Liver (tissue), 9 donors: ENCODE measurements around the gene AFF2. TPM values are rescaled to one million over a fixed set of nuclear protein-coding genes. Genes with fewer than 3 reads are reported as not detected.

Experiments
- DNase-seq: peaks from one replicate; pipeline ENCODE4 v3.0.0-alpha.2; 2017; ENCODE audit warnings: low spot score
- H3K27ac ChIP-seq, 2 donors: one replicate each; pipeline ENCODE4 v1.7.0; 2013; ENCODE audit warnings: inconsistent platforms in 2 of 2, low read length in 2 of 2, control low read depth in 1 of 2, low read depth in 1 of 2, mild to moderate bottlenecking in 1 of 2
- H3K27me3 ChIP-seq, 4 donors: one replicate each; pipeline versions ENCODE4 v1.6.1 to v1.7.0; 2013; ENCODE audit warnings: low read length in 3 of 4, inconsistent platforms in 1 of 4, mild to moderate bottlenecking in 1 of 4, moderate library complexity in 1 of 4; ENCODE audit not compliant: control insufficient read depth in 4 of 4, insufficient read depth in 4 of 4
- H3K36me3 ChIP-seq, 4 donors: one replicate each; pipeline versions ENCODE4 v1.6.1 to v1.7.0; 2013; ENCODE audit warnings: low read length in 3 of 4, mild to moderate bottlenecking in 3 of 4, low read depth in 1 of 4, moderate library complexity in 1 of 4; ENCODE audit not compliant: control insufficient read depth in 4 of 4, insufficient read depth in 3 of 4
- H3K4me1 ChIP-seq, 4 donors: one replicate each; pipeline versions ENCODE4 v1.6.1 to v1.7.0; 2013; ENCODE audit warnings: low read length in 3 of 4, mild to moderate bottlenecking in 3 of 4, moderate library complexity in 1 of 4; ENCODE audit not compliant: control insufficient read depth in 4 of 4, insufficient read depth in 4 of 4
- H3K4me3 ChIP-seq, 3 donors: one replicate each; pipeline versions ENCODE4 v1.6.1 to v1.7.0; 2013; ENCODE audit warnings: low read length in 3 of 3, control low read depth in 1 of 3, low read depth in 1 of 3, mild to moderate bottlenecking in 1 of 3
- H3K9ac ChIP-seq, 2 donors: one replicate each; pipeline ENCODE4 v1.7.0; 2013; ENCODE audit warnings: low read length in 2 of 2, mild to moderate bottlenecking in 2 of 2, moderate library complexity in 2 of 2, control low read depth in 1 of 2, low read depth in 1 of 2
- H3K9me3 ChIP-seq, 4 donors: one replicate each; pipeline versions ENCODE4 v1.6.1 to v1.7.0; 2013; ENCODE audit warnings: low read length in 3 of 4; ENCODE audit not compliant: control insufficient read depth in 4 of 4
- FOXA1 ChIP-seq: IDR thresholded peaks from 2 replicates; pipeline ENCODE4 v1.6.1; 2016; ENCODE audit warnings: antibody characterized with exemption
- FOXA2 ChIP-seq: IDR thresholded peaks from 2 replicates; pipeline ENCODE4 v1.6.1; 2016; ENCODE audit warnings: antibody characterized with exemption
- GABPA ChIP-seq, 2 donors: IDR thresholded peaks in 1 of 2; conservative IDR thresholded peaks in 1 of 2; 2 replicates each; pipeline ENCODE4 v1.6.1; 2016; ENCODE audit warnings: antibody characterized with exemption in 2 of 2, mild to moderate bottlenecking in 1 of 2, moderate library complexity in 1 of 2
- HNF4A ChIP-seq, 2 donors: conservative IDR thresholded peaks; 2 replicates each; pipeline ENCODE4 v1.6.1; 2016; ENCODE audit warnings: antibody characterized with exemption in 2 of 2, mild to moderate bottlenecking in 2 of 2
- HNF4G ChIP-seq: IDR thresholded peaks from 2 replicates; pipeline ENCODE4 v1.6.1; 2016; ENCODE audit warnings: antibody characterized with exemption
- JUND ChIP-seq, 2 donors: IDR thresholded peaks; 2 replicates each; pipeline ENCODE4 v1.6.1; 2016; ENCODE audit warnings: antibody characterized with exemption in 2 of 2
- NR2F2 ChIP-seq: IDR thresholded peaks from 2 replicates; pipeline ENCODE4 v1.6.1; 2016; ENCODE audit warnings: antibody characterized with exemption
- RAD21 ChIP-seq, 2 donors: IDR thresholded peaks; 2 replicates each; pipeline ENCODE4 v1.6.1; 2016; ENCODE audit warnings: antibody characterized with exemption in 2 of 2, mild to moderate bottlenecking in 2 of 2
- RXRA ChIP-seq, 2 donors: IDR thresholded peaks; 2 replicates each; pipeline ENCODE4 v1.6.1; 2017 to 2018; ENCODE audit warnings: antibody characterized with exemption in 2 of 2, mild to moderate bottlenecking in 1 of 2
- SP1 ChIP-seq: IDR thresholded peaks from 2 replicates; pipeline ENCODE4 v1.6.1; 2018; ENCODE audit warnings: antibody characterized with exemption, mild to moderate bottlenecking
- TAF1 ChIP-seq: conservative IDR thresholded peaks from 2 replicates; pipeline ENCODE4 v1.6.1; 2016; ENCODE audit warnings: antibody characterized with exemption, mild to moderate bottlenecking
- YY1 ChIP-seq: IDR thresholded peaks from 2 replicates; pipeline ENCODE4 v1.6.1; 2016; ENCODE audit warnings: antibody characterized with exemption, mild to moderate bottlenecking
- WGBS: extraction: QIAGEN DNeasy Blood & Tissue Kit; methylation state at CpG from one replicate; pipeline ENCODE4 v1.1.7; 2013; 5-methylcytosine and 5-hydroxymethylcytosine counted together
- polyA plus RNA-seq, 2 donors: library from polyadenylated mRNA; stranded (reverse) in 1 of 2; unstranded in 1 of 2; fragments of 200-250 nt in 1 of 2; fragments of >200 nt in 1 of 2; fragmentation: Nextera tagmentation in 1 of 2; extraction: Ambion mirVana in 1 of 2; gene quantifications; one replicate each; pipeline versions ENCODE4 v1.2.1 to v1.2.3, GENCODE V29; 2013 to 2015
- total RNA-seq, 2 donors: library from RNA; depleted of rRNA; stranded (reverse); fragments of >200 nt; gene quantifications; one replicate each; pipeline ENCODE4 v1.2.3, GENCODE V29; 2014
- TF ChIP-seq, protein P1 (sequence below): IDR thresholded peaks from 2 replicates; pipeline ENCODE4 v1.6.1; 2016; ENCODE audit warnings: antibody characterized with exemption
- TF ChIP-seq, protein P2 (sequence below): IDR thresholded peaks from 2 replicates; pipeline ENCODE4 v1.6.1; 2016; ENCODE audit warnings: antibody characterized with exemption
- TF ChIP-seq, protein P3 (sequence below): fragments of 150-350 bp; IDR thresholded peaks from 2 replicates; pipeline ENCODE4 v1.5.1; 2017; ENCODE audit warnings: improper control_type of control experiment, low read depth, low read length; ENCODE audit not compliant: missing input control
- TF ChIP-seq, protein P4 (sequence below): IDR thresholded peaks from 2 replicates; pipeline ENCODE4 v1.6.1; 2016; ENCODE audit warnings: antibody characterized with exemption, mild to moderate bottlenecking
- TF ChIP-seq, protein P5 (sequence below): IDR thresholded peaks from 2 replicates; pipeline ENCODE4 v1.6.1; 2016; ENCODE audit warnings: antibody characterized with exemption
- donor health status: healthy.
- donor health status: healthy.
- donor health status: healthy.
- donor health status: healthy.
- donor health status: healthy.

Gene AFF2
- total and polyA plus RNA-seq, 4 donors: 0.01 to 1.6 (median 0.50) TPM; not detected in 1

DNA sequence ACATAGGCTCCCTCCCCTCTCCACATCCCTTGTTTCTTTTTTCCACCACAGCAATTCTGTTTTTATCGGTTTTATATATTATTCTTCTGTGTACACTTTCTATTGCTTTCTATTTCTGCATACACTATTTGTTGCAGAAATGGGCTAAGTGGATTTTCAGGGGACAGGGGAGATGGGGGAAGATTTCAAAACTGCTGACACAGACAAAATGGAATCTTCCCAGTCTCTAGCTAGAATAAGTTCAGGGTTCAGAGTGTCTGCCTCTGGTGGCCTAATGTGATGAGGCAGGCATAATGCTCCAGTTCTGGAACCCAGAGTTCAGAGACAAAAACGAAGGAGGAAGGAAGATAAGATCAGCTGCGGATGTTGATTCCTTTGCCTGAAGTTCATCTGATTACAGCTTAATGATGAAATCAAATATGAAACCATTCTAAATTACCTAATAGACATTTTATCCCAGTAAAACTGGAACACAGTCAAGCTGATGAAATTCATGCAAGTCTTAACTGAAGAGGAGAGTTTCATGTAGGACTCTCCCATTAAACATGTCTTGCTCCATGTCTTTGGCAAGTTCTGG is 447.1 kb downstream of the AFF2 start (continued):
- TF ChIP-seq, protein P1, sequence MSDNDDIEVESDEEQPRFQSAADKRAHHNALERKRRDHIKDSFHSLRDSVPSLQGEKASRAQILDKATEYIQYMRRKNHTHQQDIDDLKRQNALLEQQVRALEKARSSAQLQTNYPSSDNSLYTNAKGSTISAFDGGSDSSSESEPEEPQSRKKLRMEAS: no peak

DNA sequence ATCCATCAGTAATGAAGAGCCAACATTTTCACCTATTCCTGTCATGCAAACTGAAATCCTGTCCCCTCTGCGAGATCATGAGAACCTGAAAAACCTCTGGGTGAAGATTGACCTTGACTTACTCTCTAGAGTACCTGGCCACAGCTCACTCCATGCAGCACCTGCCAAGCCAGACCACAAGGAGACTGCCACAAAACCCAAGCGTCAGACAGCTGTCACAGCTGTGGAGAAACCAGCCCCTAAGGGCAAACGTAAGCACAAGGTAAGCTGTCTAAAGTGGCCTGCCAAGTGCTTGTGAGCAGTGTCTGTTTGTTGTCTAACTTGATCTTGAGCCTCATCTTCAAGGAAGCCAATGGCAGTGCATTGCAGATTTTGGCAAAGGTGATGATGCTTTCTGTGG is 455.9 kb downstream of the AFF2 start:
- H3K9ac ChIP-seq: no peak overlapping the region
- H3K4me1 ChIP-seq: no peaks in the 10 kb centered on the region
- no peaks in the 10 kb centered on the region for H3K36me3 ChIP-seq
- no peak for TF ChIP-seq HNF4A (conservative IDR thresholded peaks at IDR 0.05)
- TF ChIP-seq RXRA (IDR thresholded peaks at IDR 0.05): no peak
- TF ChIP-seq YY1: no peak
- TF ChIP-seq HNF4G: no peak
- TF ChIP-seq, protein P2, sequence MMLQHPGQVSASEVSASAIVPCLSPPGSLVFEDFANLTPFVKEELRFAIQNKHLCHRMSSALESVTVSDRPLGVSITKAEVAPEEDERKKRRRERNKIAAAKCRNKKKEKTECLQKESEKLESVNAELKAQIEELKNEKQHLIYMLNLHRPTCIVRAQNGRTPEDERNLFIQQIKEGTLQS: no peak
- no peak for TF ChIP-seq NR2F2
- TF ChIP-seq FOXA2: no peak
- peaks cover 0 to 2% (median 0%) of the 10 kb centered on the region in 4 donors for H3K27me3 ChIP-seq
- no peak overlapping the region for H3K4me3 ChIP-seq
- WGBS: 67% methylated on average over 3 of the region's 3 CpGs
- H3K27ac ChIP-seq: no peak overlapping the region
- no peaks in the 10 kb centered on the region for H3K9me3 ChIP-seq
- DNase-seq: no peak

DNA sequence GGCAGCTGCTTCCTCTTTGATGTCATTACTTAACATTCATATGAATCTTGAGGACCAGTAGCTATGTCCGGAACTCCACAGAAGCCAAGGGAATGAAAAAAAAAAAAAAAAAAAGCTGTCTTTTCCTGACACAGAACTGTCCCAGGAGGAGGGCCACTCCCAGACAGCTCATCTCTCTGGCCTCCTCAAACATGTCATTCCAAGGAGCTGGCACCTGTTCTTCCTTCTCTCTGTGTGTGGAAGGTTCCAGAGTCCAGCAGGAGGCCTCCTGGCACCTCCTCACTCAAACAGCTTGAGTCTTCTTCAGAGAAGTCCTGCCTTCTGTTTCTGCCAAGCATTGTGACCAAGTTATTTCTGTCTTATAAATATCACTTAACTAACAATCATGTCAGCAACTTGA is 458.5 kb downstream of the AFF2 start:
- H3K36me3 ChIP-seq: no peaks in the 10 kb centered on the region
- TF ChIP-seq, protein P1: no peak
- TF ChIP-seq SP1: no peak
- no peak for TF ChIP-seq FOXA2
- TF ChIP-seq HNF4A (conservative IDR thresholded peaks at IDR 0.05): no peak
- no peak for TF ChIP-seq RAD21 (IDR thresholded peaks at IDR 0.05)
- no peak for TF ChIP-seq TAF1
- TF ChIP-seq HNF4G: no peak
- no peak for TF ChIP-seq RXRA (IDR thresholded peaks at IDR 0.05)
- TF ChIP-seq NR2F2: no peak
- TF ChIP-seq GABPA (IDR thresholded peaks at IDR 0.05 in 1 of 2, conservative IDR thresholded peaks at IDR 0.05 in 1 of 2): no peak
- TF ChIP-seq, protein P2: no peak
- TF ChIP-seq, protein P3, sequence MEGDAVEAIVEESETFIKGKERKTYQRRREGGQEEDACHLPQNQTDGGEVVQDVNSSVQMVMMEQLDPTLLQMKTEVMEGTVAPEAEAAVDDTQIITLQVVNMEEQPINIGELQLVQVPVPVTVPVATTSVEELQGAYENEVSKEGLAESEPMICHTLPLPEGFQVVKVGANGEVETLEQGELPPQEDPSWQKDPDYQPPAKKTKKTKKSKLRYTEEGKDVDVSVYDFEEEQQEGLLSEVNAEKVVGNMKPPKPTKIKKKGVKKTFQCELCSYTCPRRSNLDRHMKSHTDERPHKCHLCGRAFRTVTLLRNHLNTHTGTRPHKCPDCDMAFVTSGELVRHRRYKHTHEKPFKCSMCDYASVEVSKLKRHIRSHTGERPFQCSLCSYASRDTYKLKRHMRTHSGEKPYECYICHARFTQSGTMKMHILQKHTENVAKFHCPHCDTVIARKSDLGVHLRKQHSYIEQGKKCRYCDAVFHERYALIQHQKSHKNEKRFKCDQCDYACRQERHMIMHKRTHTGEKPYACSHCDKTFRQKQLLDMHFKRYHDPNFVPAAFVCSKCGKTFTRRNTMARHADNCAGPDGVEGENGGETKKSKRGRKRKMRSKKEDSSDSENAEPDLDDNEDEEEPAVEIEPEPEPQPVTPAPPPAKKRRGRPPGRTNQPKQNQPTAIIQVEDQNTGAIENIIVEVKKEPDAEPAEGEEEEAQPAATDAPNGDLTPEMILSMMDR: no peak
- TF ChIP-seq, protein P4, sequence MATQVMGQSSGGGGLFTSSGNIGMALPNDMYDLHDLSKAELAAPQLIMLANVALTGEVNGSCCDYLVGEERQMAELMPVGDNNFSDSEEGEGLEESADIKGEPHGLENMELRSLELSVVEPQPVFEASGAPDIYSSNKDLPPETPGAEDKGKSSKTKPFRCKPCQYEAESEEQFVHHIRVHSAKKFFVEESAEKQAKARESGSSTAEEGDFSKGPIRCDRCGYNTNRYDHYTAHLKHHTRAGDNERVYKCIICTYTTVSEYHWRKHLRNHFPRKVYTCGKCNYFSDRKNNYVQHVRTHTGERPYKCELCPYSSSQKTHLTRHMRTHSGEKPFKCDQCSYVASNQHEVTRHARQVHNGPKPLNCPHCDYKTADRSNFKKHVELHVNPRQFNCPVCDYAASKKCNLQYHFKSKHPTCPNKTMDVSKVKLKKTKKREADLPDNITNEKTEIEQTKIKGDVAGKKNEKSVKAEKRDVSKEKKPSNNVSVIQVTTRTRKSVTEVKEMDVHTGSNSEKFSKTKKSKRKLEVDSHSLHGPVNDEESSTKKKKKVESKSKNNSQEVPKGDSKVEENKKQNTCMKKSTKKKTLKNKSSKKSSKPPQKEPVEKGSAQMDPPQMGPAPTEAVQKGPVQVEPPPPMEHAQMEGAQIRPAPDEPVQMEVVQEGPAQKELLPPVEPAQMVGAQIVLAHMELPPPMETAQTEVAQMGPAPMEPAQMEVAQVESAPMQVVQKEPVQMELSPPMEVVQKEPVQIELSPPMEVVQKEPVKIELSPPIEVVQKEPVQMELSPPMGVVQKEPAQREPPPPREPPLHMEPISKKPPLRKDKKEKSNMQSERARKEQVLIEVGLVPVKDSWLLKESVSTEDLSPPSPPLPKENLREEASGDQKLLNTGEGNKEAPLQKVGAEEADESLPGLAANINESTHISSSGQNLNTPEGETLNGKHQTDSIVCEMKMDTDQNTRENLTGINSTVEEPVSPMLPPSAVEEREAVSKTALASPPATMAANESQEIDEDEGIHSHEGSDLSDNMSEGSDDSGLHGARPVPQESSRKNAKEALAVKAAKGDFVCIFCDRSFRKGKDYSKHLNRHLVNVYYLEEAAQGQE: no peak
- TF ChIP-seq, protein P5, sequence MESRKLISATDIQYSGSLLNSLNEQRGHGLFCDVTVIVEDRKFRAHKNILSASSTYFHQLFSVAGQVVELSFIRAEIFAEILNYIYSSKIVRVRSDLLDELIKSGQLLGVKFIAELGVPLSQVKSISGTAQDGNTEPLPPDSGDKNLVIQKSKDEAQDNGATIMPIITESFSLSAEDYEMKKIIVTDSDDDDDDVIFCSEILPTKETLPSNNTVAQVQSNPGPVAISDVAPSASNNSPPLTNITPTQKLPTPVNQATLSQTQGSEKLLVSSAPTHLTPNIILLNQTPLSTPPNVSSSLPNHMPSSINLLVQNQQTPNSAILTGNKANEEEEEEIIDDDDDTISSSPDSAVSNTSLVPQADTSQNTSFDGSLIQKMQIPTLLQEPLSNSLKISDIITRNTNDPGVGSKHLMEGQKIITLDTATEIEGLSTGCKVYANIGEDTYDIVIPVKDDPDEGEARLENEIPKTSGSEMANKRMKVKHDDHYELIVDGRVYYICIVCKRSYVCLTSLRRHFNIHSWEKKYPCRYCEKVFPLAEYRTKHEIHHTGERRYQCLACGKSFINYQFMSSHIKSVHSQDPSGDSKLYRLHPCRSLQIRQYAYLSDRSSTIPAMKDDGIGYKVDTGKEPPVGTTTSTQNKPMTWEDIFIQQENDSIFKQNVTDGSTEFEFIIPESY: no peak
- no peak for TF ChIP-seq FOXA1
- TF ChIP-seq JUND (IDR thresholded peaks at IDR 0.05): no peak
- DNase-seq: no peak
- peaks cover 0 to 2% (median 0%) of the 10 kb centered on the region in 4 donors for H3K27me3 ChIP-seq
- no peak overlapping the region for H3K27ac ChIP-seq
- H3K4me1 ChIP-seq: no peaks in the 10 kb centered on the region
- no peak overlapping the region for H3K4me3 ChIP-seq
- no peaks in the 10 kb centered on the region for H3K9me3 ChIP-seq
- WGBS: 88% methylated on average over 1 of the region's 1 CpG
- no peak overlapping the region for H3K9ac ChIP-seq
